ENCODE data around the gene TECPR1. TPM values are rescaled to one million over a fixed set of nuclear protein-coding genes. Genes with fewer than 3 reads are reported as not detected.

The TECPR1 gene
- total and polyA plus RNA-seq, 2 donors (not counting 3 experiments of a cell fraction or from before 2014, with no cell fraction given) = 12.3 to 97.5 TPM

GRCh38 chr7:98178762-98179490, 73.1 kb downstream of the TECPR1 start:
- dilution Hi-C loops (cut with MboI; ENCODE audit: extremely low pct_ligation_motif_present, low sequenced_read_pairs) (no loop called here), intact Hi-C loops (cut with micrococcal nuclease) (no loop called here)
- Histone ChIP-seq H3K27ac (ENCODE audit: insufficient read depth, low read depth, low read length) (no peak overlapping the region), H3K9me1 (replicated peaks; ENCODE audit: control insufficient read depth, extremely low read depth, insufficient read depth, low read length) (no peaks in the 10 kb centered on the region), H3K9me3 (replicated peaks; ENCODE audit: control insufficient read depth, insufficient read depth, low read length) (no peaks in the 10 kb centered on the region), H3K27me3 (ENCODE audit: control insufficient read depth in 2 of 2, insufficient read depth in 2 of 2, low read length in 2 of 2) (no peaks in the 10 kb centered on the region), H2AFZ (ENCODE audit: low read depth, low read length) (no peak overlapping the region), H3K79me2 (ENCODE audit: control insufficient read depth, insufficient read depth, low read length) (no peaks in the 10 kb centered on the region), H3K4me3 (replicated peaks in 1 of 3; ENCODE audit: insufficient read depth in 1 of 3, low read depth in 1 of 3, low read length in 3 of 3) (no peak overlapping the region), H3K36me3 (ENCODE audit: control insufficient read depth in 2 of 2, extremely low read depth in 1 of 2, insufficient read depth in 2 of 2, low read length in 2 of 2) (peaks cover 0 to 7% of the 10 kb centered on the region in 2 experiments), H4K20me1 (replicated peaks; ENCODE audit: control insufficient read depth, extremely low read depth, insufficient read depth, low read length) (no peaks in the 10 kb centered on the region), H3K4me2 (ENCODE audit: insufficient read depth, low read length) (no peak overlapping the region), H3K4me1 (ENCODE audit: control insufficient read depth, extremely low read depth, insufficient read depth, low read length) (no peaks in the 10 kb centered on the region), H3K9ac (replicated peaks; ENCODE audit: extremely low read depth, insufficient read depth, low read length) (no peak overlapping the region)
- POLR2A ChIA-PET = no interaction called here
- TF ChIP-seq GATA2 (IDR thresholded peaks at IDR 0.05; ENCODE audit: insufficient read depth, insufficient read length, low read depth, low read length) (no peak), POLR2A (IDR thresholded peaks at IDR 0.05; ENCODE audit: low read depth, low read length) (no peak), EZH2 (IDR thresholded peaks at IDR 0.05; ENCODE audit: borderline replicate concordance, low read depth, low read length, severe bottlenecking) (no peak)
- TF ChIP-seq, protein P1, sequence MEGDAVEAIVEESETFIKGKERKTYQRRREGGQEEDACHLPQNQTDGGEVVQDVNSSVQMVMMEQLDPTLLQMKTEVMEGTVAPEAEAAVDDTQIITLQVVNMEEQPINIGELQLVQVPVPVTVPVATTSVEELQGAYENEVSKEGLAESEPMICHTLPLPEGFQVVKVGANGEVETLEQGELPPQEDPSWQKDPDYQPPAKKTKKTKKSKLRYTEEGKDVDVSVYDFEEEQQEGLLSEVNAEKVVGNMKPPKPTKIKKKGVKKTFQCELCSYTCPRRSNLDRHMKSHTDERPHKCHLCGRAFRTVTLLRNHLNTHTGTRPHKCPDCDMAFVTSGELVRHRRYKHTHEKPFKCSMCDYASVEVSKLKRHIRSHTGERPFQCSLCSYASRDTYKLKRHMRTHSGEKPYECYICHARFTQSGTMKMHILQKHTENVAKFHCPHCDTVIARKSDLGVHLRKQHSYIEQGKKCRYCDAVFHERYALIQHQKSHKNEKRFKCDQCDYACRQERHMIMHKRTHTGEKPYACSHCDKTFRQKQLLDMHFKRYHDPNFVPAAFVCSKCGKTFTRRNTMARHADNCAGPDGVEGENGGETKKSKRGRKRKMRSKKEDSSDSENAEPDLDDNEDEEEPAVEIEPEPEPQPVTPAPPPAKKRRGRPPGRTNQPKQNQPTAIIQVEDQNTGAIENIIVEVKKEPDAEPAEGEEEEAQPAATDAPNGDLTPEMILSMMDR (IDR thresholded peaks at IDR 0.05; ENCODE audit: extremely low read depth in 1 of 2, insufficient read depth in 1 of 2, low read depth in 1 of 2, low read length in 2 of 2) = no peak
- FAIRE-seq = no peak
- no peak for DNase-seq (ENCODE audit: low read depth, low spot score)
- no TSS peak for BruUV-seq (replicated peaks)
- CTCF ChIA-PET = interaction anchor here (0.7 to 5.4 kb wide), 6 partner anchors 10 to 158 kb away, joined by 3 to 39 read pairs (median 6); no protein-coding TSS in a partner anchor

- dilution Hi-C loops (cut with MboI; ENCODE audit: extremely low pct_ligation_motif_present, low sequenced_read_pairs) = no loop called here
- H3K27ac ChIP-seq (ENCODE audit: insufficient read depth, low read depth, low read length) = no peak overlapping the region
- no peaks in the 10 kb centered on the region for H4K20me1 ChIP-seq (replicated peaks; ENCODE audit: control insufficient read depth, extremely low read depth, insufficient read depth, low read length)
- intact Hi-C loops (cut with micrococcal nuclease) = no loop called here
- H3K79me2 ChIP-seq (ENCODE audit: control insufficient read depth, insufficient read depth, low read length) = no peaks in the 10 kb centered on the region
- no peaks in the 10 kb centered on the region for H3K9me1 ChIP-seq (replicated peaks; ENCODE audit: control insufficient read depth, extremely low read depth, insufficient read depth, low read length)
- no peaks in the 10 kb centered on the region for H3K27me3 ChIP-seq (ENCODE audit: control insufficient read depth in 2 of 2, insufficient read depth in 2 of 2, low read length in 2 of 2)
- ChIA-PET CTCF (interaction anchor here (1.2 to 5.4 kb wide), 5 partner anchors 10 to 157 kb away, joined by 3 to 39 read pairs (median 6); no protein-coding TSS in a partner anchor), POLR2A (no interaction called here)
- H3K4me2 ChIP-seq (ENCODE audit: insufficient read depth, low read length) = no peak overlapping the region
- FAIRE-seq (no peak), DNase-seq (ENCODE audit: low read depth, low spot score) (no peak)
- peaks cover 0 to 7% of the 10 kb centered on the region in 2 experiments for H3K36me3 ChIP-seq (ENCODE audit: control insufficient read depth in 2 of 2, extremely low read depth in 1 of 2, insufficient read depth in 2 of 2, low read length in 2 of 2)
- BruUV-seq (replicated peaks) = no TSS peak
- TF ChIP-seq POLR2A (IDR thresholded peaks at IDR 0.05; ENCODE audit: low read depth, low read length) (no peak), GATA2 (IDR thresholded peaks at IDR 0.05; ENCODE audit: insufficient read depth, insufficient read length, low read depth, low read length) (no peak), JUN (IDR thresholded peaks at IDR 0.05; ENCODE audit: borderline replicate concordance, insufficient read depth, insufficient read length, low read depth) (no peak), POLR2AphosphoS5 (IDR thresholded peaks at IDR 0.05; ENCODE audit: insufficient read depth, low read depth, low read length) (no peak), FOS (IDR thresholded peaks at IDR 0.05; ENCODE audit: borderline replicate concordance, insufficient read depth, low read length) (no peak), EZH2 (IDR thresholded peaks at IDR 0.05; ENCODE audit: borderline replicate concordance, low read depth, low read length, severe bottlenecking) (no peak), MYC (IDR thresholded peaks at IDR 0.05; ENCODE audit: low read depth, low read length) (no peak)
- TF ChIP-seq, protein P1 (IDR thresholded peaks at IDR 0.05; ENCODE audit: extremely low read depth in 1 of 2, insufficient read depth in 1 of 2, low read depth in 1 of 2, low read length in 2 of 2) = no peak
- TF ChIP-seq, protein P2, sequence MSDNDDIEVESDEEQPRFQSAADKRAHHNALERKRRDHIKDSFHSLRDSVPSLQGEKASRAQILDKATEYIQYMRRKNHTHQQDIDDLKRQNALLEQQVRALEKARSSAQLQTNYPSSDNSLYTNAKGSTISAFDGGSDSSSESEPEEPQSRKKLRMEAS (IDR thresholded peaks at IDR 0.05; ENCODE audit: insufficient read depth, insufficient read length) = no peak
- H3K9ac ChIP-seq (replicated peaks; ENCODE audit: extremely low read depth, insufficient read depth, low read length) = no peak overlapping the region
- no peaks in the 10 kb centered on the region for H3K9me3 ChIP-seq (replicated peaks; ENCODE audit: control insufficient read depth, insufficient read depth, low read length)
- no peak overlapping the region for H3K4me3 ChIP-seq (replicated peaks in 1 of 3; ENCODE audit: insufficient read depth in 1 of 3, low read depth in 1 of 3, low read length in 3 of 3)
- H3K4me1 ChIP-seq (ENCODE audit: control insufficient read depth, extremely low read depth, insufficient read depth, low read length) = no peaks in the 10 kb centered on the region
- H2AFZ ChIP-seq (ENCODE audit: low read depth, low read length) = no peak overlapping the region
Measured at GRCh38 chr7:98178321-98178720, 73.7 kb downstream of the TECPR1 start.
